Limb (tissue), 2 donors: ENCODE data around the gene KCNMA1.

ENCODE experiments used
- DNase-seq, 2 donors: peaks; one replicate each; pipeline ENCODE4 v3.0.0-alpha.2; 2016; ENCODE audit errors: extremely low spot score in 2 of 2

KCNMA1 gene

DNA sequence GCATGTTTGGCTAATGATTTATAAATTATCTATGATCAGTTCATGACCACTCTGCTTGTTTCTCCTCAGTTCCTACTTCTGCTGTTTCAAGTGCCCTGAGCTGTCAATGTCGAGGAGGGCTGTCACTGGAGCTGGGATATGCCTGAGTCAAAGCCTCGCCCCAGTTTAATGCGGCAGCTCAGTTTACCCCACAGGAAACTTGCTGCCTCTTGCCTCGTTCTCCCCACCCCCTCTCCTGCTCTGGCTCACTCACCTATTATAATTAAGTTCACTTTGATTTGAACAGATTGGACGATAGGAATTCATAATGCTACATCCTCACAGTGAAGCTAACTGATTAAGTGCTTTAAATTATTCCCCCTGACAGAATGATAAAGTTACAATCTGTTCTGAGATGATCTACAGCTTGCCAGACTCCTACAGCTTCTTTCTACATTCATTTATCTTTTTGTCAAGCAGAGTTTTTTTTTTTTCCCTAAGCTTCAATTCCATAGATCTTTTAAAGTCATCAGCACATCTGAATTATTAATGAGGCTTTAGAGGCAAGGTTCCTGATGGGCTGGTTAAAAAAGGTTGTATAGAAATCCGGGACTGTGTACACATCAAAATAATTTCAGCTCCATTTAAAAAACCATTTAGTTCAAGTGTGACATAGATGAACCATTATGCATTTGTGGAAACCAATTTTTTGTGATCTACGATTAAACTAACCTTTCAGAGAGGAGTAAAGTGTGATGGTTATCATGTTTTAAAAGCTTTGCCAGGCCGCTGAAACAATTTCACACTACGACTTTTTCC, 758.3 kb downstream of the KCNMA1 start:
- DNase-seq = no peak

DNA sequence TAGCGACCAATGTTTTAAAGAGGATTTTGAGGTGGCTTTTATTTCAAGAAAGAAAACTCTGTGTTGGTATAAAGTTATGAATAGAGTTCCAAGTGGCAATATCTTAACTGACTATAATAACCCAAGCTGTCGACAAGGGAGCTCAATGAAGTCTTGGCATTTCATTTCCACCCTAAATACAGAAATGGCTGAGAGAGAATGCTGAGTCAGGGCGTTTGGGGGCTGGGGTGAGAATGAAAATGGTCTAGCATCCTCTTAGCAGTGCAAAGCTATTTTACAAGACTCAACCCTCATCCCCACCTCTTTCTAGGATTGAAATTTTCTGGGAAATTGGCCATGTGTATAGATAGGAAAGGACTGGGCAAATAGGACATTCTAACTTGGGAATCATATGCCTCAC, 759.1 kb downstream of the KCNMA1 start:
- DNase-seq = no peak

DNA sequence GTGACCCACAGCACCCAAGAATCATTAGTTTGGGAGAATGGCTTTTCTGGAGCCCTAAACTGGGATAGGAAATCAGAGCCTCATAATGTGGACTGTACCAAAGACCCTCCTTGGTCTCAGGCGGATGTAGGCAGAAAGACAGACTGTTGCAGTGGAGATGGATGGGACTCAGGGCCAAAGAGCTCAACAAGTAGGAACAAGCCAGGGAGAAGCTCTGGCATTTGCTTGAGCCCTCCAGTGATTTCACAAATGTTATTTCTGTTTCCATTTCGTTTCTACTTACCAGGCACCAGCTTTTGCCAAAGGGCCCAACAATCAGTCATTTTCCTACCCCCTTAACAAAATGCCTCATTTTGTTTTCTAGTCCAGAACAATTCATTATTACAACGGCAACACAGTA, 762.7 kb downstream of the KCNMA1 start:
- no peak for DNase-seq

DNA sequence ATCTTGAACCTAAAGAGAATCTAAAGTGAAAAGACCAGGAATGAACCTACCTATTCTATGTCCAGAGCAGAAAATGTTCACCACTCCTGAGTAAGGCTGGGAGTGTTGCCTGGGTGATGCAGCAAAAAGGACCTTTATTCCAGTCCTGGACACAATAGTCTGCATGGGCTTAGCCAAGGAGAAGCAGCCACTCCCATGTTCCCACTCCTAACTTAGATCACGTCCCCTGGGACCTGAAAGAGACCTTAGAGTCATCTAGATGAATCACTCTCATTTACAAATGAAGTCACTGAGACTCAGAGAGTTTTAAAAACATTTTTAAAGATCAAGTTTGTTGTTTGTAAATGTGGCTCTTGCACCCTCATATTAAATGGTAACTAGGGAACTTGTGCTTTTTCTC, 763.4 kb downstream of the KCNMA1 start:
- DNase-seq = no peak

DNA sequence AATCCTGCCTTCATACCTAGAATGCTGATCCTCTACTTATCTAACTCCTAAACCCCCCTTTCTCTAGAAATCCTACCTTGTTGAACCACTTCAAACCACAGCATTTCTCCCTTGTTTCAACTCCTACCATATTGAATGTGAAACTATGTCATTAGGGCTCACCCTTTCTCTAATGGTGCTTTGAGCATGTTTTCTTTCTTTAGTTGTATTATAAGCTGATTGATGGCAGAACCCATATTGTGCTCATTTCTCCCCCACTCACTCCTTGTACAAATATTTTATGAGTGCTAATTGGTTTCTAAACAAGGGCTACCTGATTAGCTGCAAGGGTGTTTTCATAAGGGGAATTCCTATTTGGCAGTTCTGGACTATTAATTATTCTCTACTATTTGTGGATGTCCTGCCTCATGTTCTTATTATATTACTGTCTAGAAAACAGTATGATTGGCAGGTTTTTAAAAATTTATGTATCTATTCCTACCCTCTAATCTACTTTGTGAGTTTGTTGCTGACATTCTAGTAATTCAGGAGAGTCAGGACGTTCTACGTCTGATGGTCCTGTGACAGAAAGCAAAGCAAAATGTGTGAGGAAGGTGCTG, 765.8 kb downstream of the KCNMA1 start:
- DNase-seq = no peak

DNA sequence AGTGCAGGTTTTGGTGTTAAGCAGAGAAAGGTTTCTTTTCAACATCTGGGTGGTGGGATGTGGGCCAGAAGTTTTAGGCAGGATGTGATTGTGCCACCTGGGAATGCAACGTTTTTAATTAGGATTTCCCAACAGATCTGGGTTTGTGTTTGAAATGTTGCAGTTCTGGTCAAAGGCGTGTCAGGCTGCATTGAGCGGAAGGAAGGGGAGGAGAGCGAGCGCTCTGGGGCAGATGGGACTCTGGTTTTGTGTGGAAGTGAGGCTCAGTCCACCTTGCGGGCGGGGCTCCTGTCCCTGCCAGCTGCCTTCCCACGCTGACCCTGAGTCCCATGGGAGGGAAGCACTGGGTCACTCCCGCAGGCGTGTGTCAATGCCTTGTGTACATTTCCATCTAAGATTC, 767.7 kb downstream of the KCNMA1 start:
- no peak for DNase-seq

DNA sequence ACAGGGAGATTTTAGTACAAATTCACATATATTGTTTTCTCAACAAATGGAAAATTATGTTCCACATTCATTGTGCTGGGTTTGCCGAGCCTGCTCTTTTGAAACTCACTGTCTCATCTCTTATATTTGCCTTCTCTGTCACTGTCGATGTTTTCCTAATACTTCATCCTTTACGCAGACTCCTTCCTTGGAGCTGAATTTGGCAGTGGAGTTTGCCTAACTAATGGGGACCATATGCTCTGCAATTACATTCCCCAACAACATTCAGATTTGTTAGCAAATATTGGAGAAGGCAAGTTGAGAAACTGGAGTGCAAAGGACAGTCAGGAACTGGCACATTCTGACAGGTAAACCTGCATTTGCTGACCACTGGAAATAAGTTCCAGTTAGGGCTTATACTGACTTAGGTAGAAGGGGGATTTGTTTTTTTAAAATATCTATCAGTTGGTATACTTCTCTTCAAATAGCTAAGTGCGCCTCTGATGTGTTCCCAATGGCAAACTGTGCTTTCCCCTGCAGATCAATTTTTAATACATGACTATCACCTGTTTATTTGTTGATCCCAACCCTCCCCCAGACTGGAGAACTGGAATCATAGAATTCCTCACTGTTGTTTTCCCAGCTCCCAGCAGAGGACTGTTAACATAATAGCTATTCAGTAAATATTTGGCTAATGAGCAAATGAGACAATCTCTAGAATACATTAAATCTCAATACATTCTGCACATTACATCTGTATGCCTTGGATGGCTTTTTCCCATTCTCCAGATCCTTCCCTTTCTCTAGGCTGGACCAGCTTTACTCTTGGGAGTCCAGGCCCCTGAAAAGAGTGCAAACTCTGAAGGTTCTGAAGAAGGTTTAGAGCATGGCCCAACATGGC, 769.3 kb downstream of the KCNMA1 start:
- DNase-seq = peak in 1 of 2 donors; percentile 45

DNA sequence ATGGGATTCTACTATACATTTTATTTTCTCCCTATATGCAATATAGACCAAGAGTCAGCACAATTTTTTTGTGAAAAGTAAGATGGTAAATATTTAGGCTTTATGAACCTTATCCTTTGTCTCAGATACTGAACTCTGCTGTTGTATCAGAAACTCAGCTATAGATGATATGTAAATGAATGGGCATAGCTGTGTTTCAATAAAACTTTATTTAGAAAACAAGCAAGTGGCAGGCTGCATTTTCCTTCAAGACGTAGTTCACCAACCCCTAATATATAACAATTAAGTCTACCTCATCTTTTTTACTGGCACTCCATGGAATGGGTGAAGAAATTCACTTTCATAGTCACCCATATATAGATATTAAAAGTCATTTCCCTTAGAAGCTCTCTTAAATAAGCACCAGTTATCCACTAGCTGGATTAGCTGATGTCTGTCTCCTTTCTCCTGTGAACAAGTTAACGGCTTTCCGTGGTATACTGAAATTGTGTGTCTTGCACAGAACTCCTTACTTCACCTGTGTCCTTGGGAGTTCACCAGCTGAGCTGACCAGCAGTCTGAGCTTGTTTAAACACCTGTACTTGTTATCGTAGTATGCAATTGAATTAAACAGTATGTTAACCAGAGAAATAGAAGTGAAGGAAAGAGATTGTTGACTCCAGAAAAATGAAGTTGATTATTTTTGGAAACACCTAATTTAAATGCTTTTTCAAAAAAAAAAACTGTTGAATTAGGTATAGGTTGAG, 770.6 kb downstream of the KCNMA1 start:
- no peak for DNase-seq

DNA sequence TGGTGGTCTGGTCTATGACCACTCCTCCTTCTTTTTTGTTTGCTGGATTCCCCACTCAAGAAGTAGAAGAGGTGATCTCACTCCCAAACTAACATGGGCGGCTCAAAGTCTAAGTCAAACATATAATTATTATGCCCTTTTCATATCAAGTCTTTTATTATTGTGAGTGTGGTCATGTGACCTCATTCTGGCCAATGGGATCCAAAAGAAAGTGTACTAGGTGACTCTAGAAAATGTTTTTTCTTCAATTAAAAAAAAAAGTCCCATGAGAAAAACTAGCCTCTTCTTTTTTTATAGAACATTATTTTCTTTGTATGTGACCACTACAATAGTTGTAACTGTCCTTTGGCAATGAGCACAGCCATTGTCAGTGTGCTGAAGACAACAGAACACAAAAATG, 772.7 kb downstream of the KCNMA1 start:
- DNase-seq = no peak

DNA sequence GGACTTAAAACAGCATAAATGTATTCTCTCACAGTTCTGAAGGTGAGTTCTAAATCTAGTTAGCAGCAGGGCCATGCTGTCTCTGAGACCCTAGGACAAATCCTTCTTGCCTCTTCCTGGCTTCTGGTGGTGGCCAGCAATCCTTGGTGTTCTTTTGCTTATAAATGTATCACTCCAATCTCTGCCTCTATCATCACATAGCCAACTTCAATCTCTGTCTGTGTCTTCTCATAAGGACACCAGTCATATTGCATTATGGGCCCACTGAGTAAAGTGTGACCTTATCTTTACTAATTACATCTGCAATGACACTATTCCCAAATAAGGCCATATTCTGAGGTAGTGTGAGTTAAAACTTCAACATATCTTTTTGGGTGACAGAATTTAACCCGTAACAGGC, 778.9 kb downstream of the KCNMA1 start:
- no peak for DNase-seq

DNA sequence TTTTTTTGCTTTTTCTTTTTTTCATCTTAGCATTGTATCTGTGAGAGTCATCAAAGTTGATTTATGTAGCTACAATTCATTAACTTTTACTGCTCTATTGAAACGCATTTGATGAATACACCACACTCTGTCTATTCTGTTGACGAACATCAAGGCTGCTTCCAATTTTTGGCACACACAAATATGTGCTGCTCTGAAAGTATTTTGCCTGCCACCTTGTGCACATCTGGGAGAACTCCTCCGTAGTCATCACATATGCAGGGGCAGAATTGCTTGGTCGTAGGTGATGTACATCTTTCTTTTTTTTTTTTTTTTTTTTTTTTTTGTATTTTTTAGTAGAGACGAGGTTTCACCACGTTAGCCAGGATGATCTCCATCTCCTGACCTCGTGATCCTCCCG, 796.8 kb downstream of the KCNMA1 start:
- DNase-seq = no peak

DNA sequence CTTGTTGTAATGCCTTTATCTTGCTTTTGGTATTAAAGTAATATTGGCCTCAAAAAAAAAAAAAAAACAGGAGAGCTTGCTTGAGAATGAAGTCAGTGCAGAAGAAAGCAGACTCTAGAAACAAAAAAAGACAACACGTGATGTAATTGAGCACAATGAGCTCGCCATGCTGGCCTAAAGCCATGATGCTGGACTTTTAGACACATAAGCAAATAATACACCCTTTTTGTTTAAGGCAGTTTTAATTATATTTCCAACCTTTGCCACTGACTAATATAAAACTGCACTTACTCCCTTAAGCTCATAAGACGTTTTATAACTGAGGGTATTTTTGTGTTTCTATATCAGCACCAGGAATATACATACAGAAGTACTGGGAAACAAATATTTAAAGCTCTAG, 798.3 kb downstream of the KCNMA1 start:
- DNase-seq = no peak

DNA sequence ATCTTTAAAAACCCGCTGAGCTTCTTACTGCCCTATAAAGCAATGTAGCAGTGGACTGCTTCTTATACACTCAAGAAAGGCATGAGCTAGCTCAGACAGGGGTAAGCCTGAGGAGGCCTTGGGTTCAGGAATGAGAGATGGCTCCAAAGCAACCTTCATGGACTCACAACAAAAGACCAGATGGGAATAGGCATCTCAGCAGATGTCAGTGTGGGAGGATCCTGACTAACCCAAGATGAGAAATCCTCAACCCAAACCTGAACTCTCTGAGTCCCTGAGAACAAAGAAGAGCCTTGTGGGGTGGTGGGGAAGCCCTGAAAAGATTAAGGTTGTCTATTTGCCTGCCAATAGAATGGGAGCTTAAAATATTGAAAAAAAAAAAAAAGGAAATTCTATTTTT, 807.4 kb downstream of the KCNMA1 start:
- DNase-seq = no peak

DNA sequence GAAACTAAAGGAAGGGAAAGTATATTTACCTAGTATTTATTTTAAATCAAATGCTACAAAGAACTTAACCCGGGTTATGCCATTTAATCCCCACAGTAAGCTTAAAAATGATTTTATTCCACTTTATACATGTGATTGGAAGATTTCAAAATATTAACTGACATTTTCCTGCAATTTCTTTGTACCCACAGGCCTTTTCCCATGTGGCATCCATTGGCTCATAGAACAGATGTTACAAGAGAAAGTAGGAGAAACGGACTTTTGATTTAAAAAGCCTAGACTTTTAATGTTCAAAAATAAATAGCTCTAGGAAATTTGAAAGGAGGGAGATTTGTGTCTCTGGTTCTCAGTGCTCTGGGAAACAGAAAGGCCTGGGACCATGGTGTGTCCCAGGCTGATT, 807.9 kb downstream of the KCNMA1 start:
- no peak for DNase-seq
